GM18511 (cell line): Measurements from ENCODE around the gene MUC3A.
"Not testable (repeated sequence)": the region's sequence is repeated elsewhere in the genome, so short reads cannot be mapped to it uniquely, and the experiment has no call there.

Experiments
- ATAC-seq: cut with Tn5 transposase; IDR thresholded peaks from one replicate; pipeline ENCODE4 v1.9.1; 2021; ENCODE audit warnings: mild to moderate bottlenecking, moderate library complexity; ENCODE audit not compliant: unreplicated experiment

MUC3A gene

GRCh38 chr7:100968650-100969049, 19.3 kb downstream of the MUC3A start:
- no peak for ATAC-seq

GRCh38 chr7:100969066-100969615, 19.8 kb downstream of the MUC3A start, which contains the start of gene MUC12:
TSS of gene MUC12 (plus strand) at chr7:100969565. CDS start at chr7:100969623, 58 bp downstream.
- ATAC-seq: no peak

- no peak for ATAC-seq
These were observed 22.0 kb downstream of the MUC3A start for GRCh38 chr7:100971111-100972001.

- no peak for ATAC-seq
These were observed 22.6 kb downstream of the MUC3A start for GRCh38 chr7:100972002-100972347.

GRCh38 chr7:100974021-100974420, 24.7 kb downstream of the MUC3A start:
- no peak for ATAC-seq

GRCh38 chr7:100975371-100975821, 26.1 kb downstream of the MUC3A start:
- ATAC-seq: no peak

- no peak for ATAC-seq
These were observed 29.0 kb downstream of the MUC3A start for GRCh38 chr7:100978300-100978699.

GRCh38 chr7:100983451-100984187, 34.3 kb downstream of the MUC3A start:
- ATAC-seq: no peak

GRCh38 chr7:100984241-100984918, 35.0 kb downstream of the MUC3A start:
- ATAC-seq: not testable (repeated sequence)

GRCh38 chr7:100985033-100985797, 35.9 kb downstream of the MUC3A start:
- ATAC-seq: not testable (repeated sequence)

GRCh38 chr7:100991631-100992030, 42.3 kb downstream of the MUC3A start:
- ATAC-seq: no peak

GRCh38 chr7:100992280-100992679, 42.9 kb downstream of the MUC3A start:
- not testable (repeated sequence) for ATAC-seq

- ATAC-seq: not testable (repeated sequence)
These were observed 45.3 kb downstream of the MUC3A start for GRCh38 chr7:100994671-100995070.

- not testable (repeated sequence) for ATAC-seq
These were observed 49.2 kb downstream of the MUC3A start for GRCh38 chr7:100998530-100998929.

- ATAC-seq: not testable (repeated sequence)
These were observed 50.0 kb downstream of the MUC3A start for GRCh38 chr7:100999334-100999733.

GRCh38 chr7:101000025-101000424, 50.7 kb downstream of the MUC3A start:
- ATAC-seq: not testable (repeated sequence)

- not testable (repeated sequence) for ATAC-seq
These were observed 53.0 kb downstream of the MUC3A start for GRCh38 chr7:101002333-101002732.

- ATAC-seq: not testable (repeated sequence)
These were observed 58.0 kb downstream of the MUC3A start for GRCh38 chr7:101007361-101007760.

- ATAC-seq: no peak
These were observed 60.3 kb downstream of the MUC3A start for GRCh38 chr7:101009629-101010028.

GRCh38 chr7:101012931-101013330, 63.6 kb downstream of the MUC3A start:
- ATAC-seq: no peak
